Suprapubic skin (tissue), 4 donors: ENCODE results near the gene CSMD2. TPM values are rescaled to one million over a fixed set of nuclear protein-coding genes. Genes with fewer than 3 reads are reported as not detected.

Experiments
- DNase-seq, 2 donors: peaks; one replicate each; pipeline ENCODE4 v3.0.0-alpha.2; 2019; ENCODE audit warnings: low spot score in 2 of 2
- H3K27ac ChIP-seq: fragments of 200-600 bp; sonication (generic); one replicate; pipeline ENCODE4 v1.5.1; 2019
- H3K27me3 ChIP-seq: fragments of 200-600 bp; sonication (generic); one replicate; pipeline ENCODE4 v1.5.1; 2019
- H3K36me3 ChIP-seq: fragments of 200-600 bp; sonication (generic); one replicate; pipeline ENCODE4 v1.5.1; 2019
- H3K4me1 ChIP-seq: fragments of 200-600 bp; sonication (generic); one replicate; pipeline ENCODE4 v1.5.1; 2019
- H3K4me3 ChIP-seq: fragments of 200-600 bp; sonication (generic); one replicate; pipeline ENCODE4 v1.5.1; 2019; ENCODE audit warnings: mild to moderate bottlenecking
- H3K9me3 ChIP-seq: fragments of 200-600 bp; sonication (generic); one replicate; pipeline ENCODE4 v1.5.1; 2019
- EP300 ChIP-seq: sonication (generic); formaldehyde crosslinking; IDR thresholded peaks from one replicate; pipeline ENCODE4 v1.6.1; 2017; ENCODE audit warnings: antibody characterized with exemption
- POLR2A ChIP-seq, 2 donors: fragments of 450-650 bp; IDR thresholded peaks; one replicate each; pipeline ENCODE4 v1.6.1; 2017; ENCODE audit warnings: antibody characterized with exemption in 2 of 2, mild to moderate bottlenecking in 2 of 2, moderate library complexity in 2 of 2
- POLR2AphosphoS5 ChIP-seq, 3 donors: sonication (generic); formaldehyde crosslinking; IDR thresholded peaks; one replicate each; pipeline ENCODE4 v1.6.1; 2017; ENCODE audit warnings: antibody characterized with exemption in 3 of 3
- WGBS: methylation state at CpG from one replicate; pipeline ENCODE4 v1.1.5; 2018; 5-methylcytosine and 5-hydroxymethylcytosine counted together
- total RNA-seq, 4 donors: library from RNA; depleted of rRNA; stranded (reverse); fragments of >200 nt; gene quantifications; one replicate each; pipeline ENCODE4 v1.1.0, GENCODE V29; 2016
- TF ChIP-seq, protein P1 (sequence below), 2 donors: fragments of 200-600 bp in 1 of 2; fragments of 450-650 bp in 1 of 2; sonication (generic) in 1 of 2; IDR thresholded peaks; one replicate each; pipeline ENCODE4 v1.5.1; 2016 to 2019; ENCODE audit warnings: antibody characterized with exemption in 2 of 2, mild to moderate bottlenecking in 1 of 2, moderate library complexity in 1 of 2

Gene CSMD2
- total RNA-seq, 4 donors from 2014 or later, result 0.08 to 0.55 (median 0.13) TPM

GRCh38 chr1:33711511-33711910 is 453.5 kb downstream of the CSMD2 start:
- H3K4me1 ChIP-seq, result no peaks in the 10 kb centered on the region
- no peaks in the 10 kb centered on the region for H3K36me3 ChIP-seq
- WGBS, result 41% methylated on average over 3 of the region's 6 CpGs
- no peaks in the 10 kb centered on the region for H3K9me3 ChIP-seq
- H3K4me3 ChIP-seq, result no peak overlapping the region
- H3K27me3 ChIP-seq, result peaks cover 25% of the 10 kb centered on the region
- H3K27ac ChIP-seq, result no peak overlapping the region
- no peak for DNase-seq
- TF ChIP-seq, protein P1, sequence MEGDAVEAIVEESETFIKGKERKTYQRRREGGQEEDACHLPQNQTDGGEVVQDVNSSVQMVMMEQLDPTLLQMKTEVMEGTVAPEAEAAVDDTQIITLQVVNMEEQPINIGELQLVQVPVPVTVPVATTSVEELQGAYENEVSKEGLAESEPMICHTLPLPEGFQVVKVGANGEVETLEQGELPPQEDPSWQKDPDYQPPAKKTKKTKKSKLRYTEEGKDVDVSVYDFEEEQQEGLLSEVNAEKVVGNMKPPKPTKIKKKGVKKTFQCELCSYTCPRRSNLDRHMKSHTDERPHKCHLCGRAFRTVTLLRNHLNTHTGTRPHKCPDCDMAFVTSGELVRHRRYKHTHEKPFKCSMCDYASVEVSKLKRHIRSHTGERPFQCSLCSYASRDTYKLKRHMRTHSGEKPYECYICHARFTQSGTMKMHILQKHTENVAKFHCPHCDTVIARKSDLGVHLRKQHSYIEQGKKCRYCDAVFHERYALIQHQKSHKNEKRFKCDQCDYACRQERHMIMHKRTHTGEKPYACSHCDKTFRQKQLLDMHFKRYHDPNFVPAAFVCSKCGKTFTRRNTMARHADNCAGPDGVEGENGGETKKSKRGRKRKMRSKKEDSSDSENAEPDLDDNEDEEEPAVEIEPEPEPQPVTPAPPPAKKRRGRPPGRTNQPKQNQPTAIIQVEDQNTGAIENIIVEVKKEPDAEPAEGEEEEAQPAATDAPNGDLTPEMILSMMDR (IDR thresholded peaks at IDR 0.05), result no peak
- TF ChIP-seq POLR2AphosphoS5 (IDR thresholded peaks at IDR 0.05), result no peak
- TF ChIP-seq POLR2A (IDR thresholded peaks at IDR 0.05), result no peak
- TF ChIP-seq EP300, result no peak

DNA sequence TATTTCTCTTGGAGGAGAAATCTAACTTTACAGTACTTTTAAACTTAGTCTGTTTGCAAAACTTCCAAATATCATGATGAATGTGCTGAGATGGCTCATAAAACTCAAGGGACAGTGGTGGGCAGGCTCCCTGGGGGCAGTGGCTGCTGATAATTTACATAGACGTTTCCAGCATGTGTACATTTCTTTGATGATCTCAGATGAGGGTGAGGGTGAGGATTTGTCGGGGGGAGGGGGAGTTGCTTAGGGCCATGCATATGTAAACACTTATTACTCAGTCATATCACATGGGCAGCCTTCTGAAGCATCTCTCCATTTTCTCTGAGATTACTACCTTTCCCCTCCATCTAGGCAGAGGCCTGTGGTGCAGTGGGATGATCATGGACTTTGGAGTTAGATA is 454.1 kb downstream of the CSMD2 start:
- Histone ChIP-seq H3K4me1 (no peaks in the 10 kb centered on the region), H3K9me3 (no peaks in the 10 kb centered on the region), H3K36me3 (no peaks in the 10 kb centered on the region), H3K27ac (no peak overlapping the region), H3K4me3 (no peak overlapping the region), H3K27me3 (peaks cover 26% of the 10 kb centered on the region)
- TF ChIP-seq POLR2AphosphoS5 (IDR thresholded peaks at IDR 0.05) (no peak), POLR2A (IDR thresholded peaks at IDR 0.05) (no peak), EP300 (no peak)
- TF ChIP-seq, protein P1 (IDR thresholded peaks at IDR 0.05), result no peak
- 55% methylated on average over 2 of the region's 2 CpGs for WGBS
- no peak for DNase-seq

DNA sequence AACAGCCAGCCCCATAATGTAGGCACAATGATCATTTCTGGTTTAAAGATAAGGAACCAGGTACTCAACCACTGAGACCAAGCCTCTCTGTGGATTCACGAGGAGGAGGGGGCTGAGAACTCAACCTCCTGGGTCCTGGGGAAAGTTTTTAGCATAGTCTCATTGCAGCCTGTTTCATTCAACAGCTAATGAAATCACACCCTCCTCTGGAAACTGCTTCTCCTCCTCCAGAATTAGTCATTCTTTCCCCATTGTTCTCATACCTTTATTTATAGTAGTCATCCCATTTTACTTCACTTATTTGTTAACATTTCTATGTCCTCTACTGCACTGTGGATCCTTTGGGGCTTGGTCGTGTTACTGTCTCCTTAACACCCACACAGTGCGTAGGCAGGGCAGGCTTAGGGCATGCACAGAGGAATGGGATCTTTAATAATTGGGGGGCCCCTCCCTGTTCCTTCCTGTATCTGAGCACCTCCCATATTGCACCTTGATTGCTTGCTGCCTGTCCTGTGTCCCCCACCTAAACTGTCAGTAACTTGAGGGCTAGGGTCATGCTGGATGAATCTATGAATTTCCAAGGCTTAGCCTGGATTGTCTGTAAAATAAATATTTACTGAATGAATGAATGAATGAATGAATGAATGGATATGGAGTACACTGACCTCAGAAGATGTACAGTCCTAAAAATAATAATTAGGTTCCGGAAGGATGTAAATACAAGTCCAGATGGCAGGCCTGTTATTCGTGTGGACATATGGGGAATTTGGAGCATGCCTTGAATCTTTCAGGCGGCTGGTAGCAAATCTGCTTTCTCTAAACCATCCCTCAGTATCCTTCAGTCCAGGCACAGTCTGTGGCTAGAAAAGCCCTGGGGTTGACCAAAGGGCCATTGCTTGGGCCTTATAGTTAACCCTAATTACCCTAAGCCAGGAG is 455.0 kb downstream of the CSMD2 start:
- TF ChIP-seq POLR2A (IDR thresholded peaks at IDR 0.05), result no peak
- TF ChIP-seq, protein P1 (IDR thresholded peaks at IDR 0.05), result no peak
- TF ChIP-seq POLR2AphosphoS5 (IDR thresholded peaks at IDR 0.05), result no peak
- no peak for TF ChIP-seq EP300
- Histone ChIP-seq H3K27ac (no peak overlapping the region), H3K9me3 (no peaks in the 10 kb centered on the region), H3K4me1 (no peaks in the 10 kb centered on the region), H3K36me3 (no peaks in the 10 kb centered on the region), H3K27me3 (peaks cover 23% of the 10 kb centered on the region), H3K4me3 (no peak overlapping the region)
- no peak for DNase-seq
- 76% methylated on average over 6 of the region's 6 CpGs for WGBS

GRCh38 chr1:33709174-33709782 is 455.8 kb downstream of the CSMD2 start:
- WGBS, result 88% methylated on average over 9 of the region's 9 CpGs
- Histone ChIP-seq H3K36me3 (no peaks in the 10 kb centered on the region), H3K27me3 (peaks cover 19% of the 10 kb centered on the region), H3K9me3 (no peaks in the 10 kb centered on the region), H3K27ac (no peak overlapping the region), H3K4me1 (no peaks in the 10 kb centered on the region), H3K4me3 (no peak overlapping the region)
- TF ChIP-seq POLR2AphosphoS5 (IDR thresholded peaks at IDR 0.05), result no peak
- TF ChIP-seq, protein P1 (IDR thresholded peaks at IDR 0.05), result no peak
- DNase-seq, result no peak

- 83% methylated on average over 12 of the region's 12 CpGs for whole genome bisulfite sequencing
- Histone ChIP-seq H3K36me3 (no peaks in the 10 kb centered on the region), H3K27ac (no peak overlapping the region), H3K27me3 (peaks cover 11% of the 10 kb centered on the region), H3K4me3 (no peak overlapping the region), H3K4me1 (no peaks in the 10 kb centered on the region), H3K9me3 (peaks cover 3% of the 10 kb centered on the region)
- no peak for DNase-seq
- TF ChIP-seq POLR2A (IDR thresholded peaks at IDR 0.05) (no peak), EP300 (no peak), POLR2AphosphoS5 (IDR thresholded peaks at IDR 0.05) (no peak)
- TF ChIP-seq, protein P1 (IDR thresholded peaks at IDR 0.05), result no peak
Observed at GRCh38 chr1:33706634-33707255, 458.3 kb downstream of the CSMD2 start.
